ENCODE measurements around the gene SNX6. TPM values are rescaled to one million over a fixed set of nuclear protein-coding genes. Genes with fewer than 3 reads are reported as not detected.
A peak's percentile ranks its signal among the peaks of the same experiment; 100 is the strongest.

Gene SNX6
- total RNA-seq, 1 experiment from 2014 or later, result 73.4 TPM

DNA sequence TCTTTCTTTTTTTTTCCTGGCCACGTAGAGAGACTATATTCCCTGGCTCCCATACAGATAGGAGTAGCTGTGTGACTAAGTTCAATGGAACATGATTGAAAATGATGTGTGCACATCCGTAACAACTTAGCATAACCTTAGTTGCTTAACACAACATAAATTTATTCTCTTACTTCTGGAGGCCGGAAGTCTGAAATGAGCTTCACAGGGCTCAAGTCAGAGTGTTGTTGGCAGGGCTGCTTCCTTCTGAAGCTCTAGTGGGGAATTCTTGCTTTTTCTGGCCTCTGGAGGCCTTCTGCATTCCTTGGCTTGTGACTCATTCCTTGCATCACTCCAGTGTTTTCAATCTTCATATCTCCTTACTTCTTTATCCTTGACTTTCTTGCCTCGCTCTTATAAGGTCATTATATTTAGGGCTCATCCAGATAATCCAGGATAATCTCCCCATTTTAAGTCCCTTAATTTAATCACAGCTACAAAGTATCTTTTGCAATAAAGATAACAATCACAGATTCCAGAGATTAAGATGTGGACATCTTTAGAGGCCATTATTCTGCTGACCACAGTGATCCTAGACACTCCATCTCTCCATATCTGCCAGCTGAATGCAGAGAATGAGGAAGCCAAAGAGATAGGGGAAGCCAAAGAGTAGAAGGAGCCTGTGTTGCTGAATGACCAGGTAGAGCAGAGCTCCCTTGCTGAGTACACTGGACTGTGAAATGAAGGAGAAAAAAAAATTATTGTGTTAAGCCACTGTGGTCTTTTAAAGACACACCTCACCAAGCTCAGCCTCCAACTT is 21.0 kb upstream of the SNX6 start:
- peak; percentile 82 for ATAC-seq
- TF ChIP-seq TCF7L2 (IDR thresholded peaks at IDR 0.05; ENCODE audit: borderline replicate concordance, extremely low read depth, insufficient read depth, insufficient read length), result no peak
- TF ChIP-seq ZFX (IDR thresholded peaks at IDR 0.05), result no peak
- TF ChIP-seq POLR2AphosphoS5 (IDR thresholded peaks at IDR 0.05; ENCODE audit: low read depth, low read length), result no peak
- TF ChIP-seq SIN3A (IDR thresholded peaks at IDR 0.05; ENCODE audit: low read depth), result no peak
- peak; percentile 73 for TF ChIP-seq JUND (IDR thresholded peaks at IDR 0.05)
- no peak for TF ChIP-seq YY1 (IDR thresholded peaks at IDR 0.05; ENCODE audit: extremely low read depth, insufficient replicate concordance, low read depth, low read length)
- TF ChIP-seq POLR2A (IDR thresholded peaks at IDR 0.05; ENCODE audit: borderline replicate concordance, extremely low read depth, insufficient read depth, insufficient read length), result no peak
- no peak for TF ChIP-seq RAD21 (IDR thresholded peaks at IDR 0.05; ENCODE audit: low read depth)
- TF ChIP-seq SRF (IDR thresholded peaks at IDR 0.05; ENCODE audit: low read depth), result no peak
- no peak for TF ChIP-seq ELF1 (IDR thresholded peaks at IDR 0.05; ENCODE audit: borderline replicate concordance, low read depth)
- TF ChIP-seq, protein P1, sequence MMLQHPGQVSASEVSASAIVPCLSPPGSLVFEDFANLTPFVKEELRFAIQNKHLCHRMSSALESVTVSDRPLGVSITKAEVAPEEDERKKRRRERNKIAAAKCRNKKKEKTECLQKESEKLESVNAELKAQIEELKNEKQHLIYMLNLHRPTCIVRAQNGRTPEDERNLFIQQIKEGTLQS (IDR thresholded peaks at IDR 0.05), result peak; percentile 73; the same call in 1 of the 2 replicates
- peak; percentile 93 for TF ChIP-seq CBX3 (IDR thresholded peaks at IDR 0.05; ENCODE audit: low read depth)
- TF ChIP-seq, protein P2, sequence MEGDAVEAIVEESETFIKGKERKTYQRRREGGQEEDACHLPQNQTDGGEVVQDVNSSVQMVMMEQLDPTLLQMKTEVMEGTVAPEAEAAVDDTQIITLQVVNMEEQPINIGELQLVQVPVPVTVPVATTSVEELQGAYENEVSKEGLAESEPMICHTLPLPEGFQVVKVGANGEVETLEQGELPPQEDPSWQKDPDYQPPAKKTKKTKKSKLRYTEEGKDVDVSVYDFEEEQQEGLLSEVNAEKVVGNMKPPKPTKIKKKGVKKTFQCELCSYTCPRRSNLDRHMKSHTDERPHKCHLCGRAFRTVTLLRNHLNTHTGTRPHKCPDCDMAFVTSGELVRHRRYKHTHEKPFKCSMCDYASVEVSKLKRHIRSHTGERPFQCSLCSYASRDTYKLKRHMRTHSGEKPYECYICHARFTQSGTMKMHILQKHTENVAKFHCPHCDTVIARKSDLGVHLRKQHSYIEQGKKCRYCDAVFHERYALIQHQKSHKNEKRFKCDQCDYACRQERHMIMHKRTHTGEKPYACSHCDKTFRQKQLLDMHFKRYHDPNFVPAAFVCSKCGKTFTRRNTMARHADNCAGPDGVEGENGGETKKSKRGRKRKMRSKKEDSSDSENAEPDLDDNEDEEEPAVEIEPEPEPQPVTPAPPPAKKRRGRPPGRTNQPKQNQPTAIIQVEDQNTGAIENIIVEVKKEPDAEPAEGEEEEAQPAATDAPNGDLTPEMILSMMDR (IDR thresholded peaks at IDR 0.05 in 2 of 3, conservative IDR thresholded peaks at IDR 0.05 in 1 of 3; ENCODE audit: borderline replicate concordance in 1 of 3, insufficient read depth in 1 of 3, low read depth in 2 of 3, low read length in 2 of 3), result no peak
- TF ChIP-seq FOSL1 (IDR thresholded peaks at IDR 0.05; ENCODE audit: low read depth), result peak; percentile 76
- TF ChIP-seq, protein P3, sequence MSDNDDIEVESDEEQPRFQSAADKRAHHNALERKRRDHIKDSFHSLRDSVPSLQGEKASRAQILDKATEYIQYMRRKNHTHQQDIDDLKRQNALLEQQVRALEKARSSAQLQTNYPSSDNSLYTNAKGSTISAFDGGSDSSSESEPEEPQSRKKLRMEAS (IDR thresholded peaks at IDR 0.05), result no peak
- TF ChIP-seq, protein P4, sequence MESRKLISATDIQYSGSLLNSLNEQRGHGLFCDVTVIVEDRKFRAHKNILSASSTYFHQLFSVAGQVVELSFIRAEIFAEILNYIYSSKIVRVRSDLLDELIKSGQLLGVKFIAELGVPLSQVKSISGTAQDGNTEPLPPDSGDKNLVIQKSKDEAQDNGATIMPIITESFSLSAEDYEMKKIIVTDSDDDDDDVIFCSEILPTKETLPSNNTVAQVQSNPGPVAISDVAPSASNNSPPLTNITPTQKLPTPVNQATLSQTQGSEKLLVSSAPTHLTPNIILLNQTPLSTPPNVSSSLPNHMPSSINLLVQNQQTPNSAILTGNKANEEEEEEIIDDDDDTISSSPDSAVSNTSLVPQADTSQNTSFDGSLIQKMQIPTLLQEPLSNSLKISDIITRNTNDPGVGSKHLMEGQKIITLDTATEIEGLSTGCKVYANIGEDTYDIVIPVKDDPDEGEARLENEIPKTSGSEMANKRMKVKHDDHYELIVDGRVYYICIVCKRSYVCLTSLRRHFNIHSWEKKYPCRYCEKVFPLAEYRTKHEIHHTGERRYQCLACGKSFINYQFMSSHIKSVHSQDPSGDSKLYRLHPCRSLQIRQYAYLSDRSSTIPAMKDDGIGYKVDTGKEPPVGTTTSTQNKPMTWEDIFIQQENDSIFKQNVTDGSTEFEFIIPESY (IDR thresholded peaks at IDR 0.05; ENCODE audit: extremely low read depth, insufficient replicate concordance, low read length), result no peak
- TF ChIP-seq ZNF274 (IDR thresholded peaks at IDR 0.05; ENCODE audit: low read depth, low read length), result no peak
- TF ChIP-seq, protein P5, sequence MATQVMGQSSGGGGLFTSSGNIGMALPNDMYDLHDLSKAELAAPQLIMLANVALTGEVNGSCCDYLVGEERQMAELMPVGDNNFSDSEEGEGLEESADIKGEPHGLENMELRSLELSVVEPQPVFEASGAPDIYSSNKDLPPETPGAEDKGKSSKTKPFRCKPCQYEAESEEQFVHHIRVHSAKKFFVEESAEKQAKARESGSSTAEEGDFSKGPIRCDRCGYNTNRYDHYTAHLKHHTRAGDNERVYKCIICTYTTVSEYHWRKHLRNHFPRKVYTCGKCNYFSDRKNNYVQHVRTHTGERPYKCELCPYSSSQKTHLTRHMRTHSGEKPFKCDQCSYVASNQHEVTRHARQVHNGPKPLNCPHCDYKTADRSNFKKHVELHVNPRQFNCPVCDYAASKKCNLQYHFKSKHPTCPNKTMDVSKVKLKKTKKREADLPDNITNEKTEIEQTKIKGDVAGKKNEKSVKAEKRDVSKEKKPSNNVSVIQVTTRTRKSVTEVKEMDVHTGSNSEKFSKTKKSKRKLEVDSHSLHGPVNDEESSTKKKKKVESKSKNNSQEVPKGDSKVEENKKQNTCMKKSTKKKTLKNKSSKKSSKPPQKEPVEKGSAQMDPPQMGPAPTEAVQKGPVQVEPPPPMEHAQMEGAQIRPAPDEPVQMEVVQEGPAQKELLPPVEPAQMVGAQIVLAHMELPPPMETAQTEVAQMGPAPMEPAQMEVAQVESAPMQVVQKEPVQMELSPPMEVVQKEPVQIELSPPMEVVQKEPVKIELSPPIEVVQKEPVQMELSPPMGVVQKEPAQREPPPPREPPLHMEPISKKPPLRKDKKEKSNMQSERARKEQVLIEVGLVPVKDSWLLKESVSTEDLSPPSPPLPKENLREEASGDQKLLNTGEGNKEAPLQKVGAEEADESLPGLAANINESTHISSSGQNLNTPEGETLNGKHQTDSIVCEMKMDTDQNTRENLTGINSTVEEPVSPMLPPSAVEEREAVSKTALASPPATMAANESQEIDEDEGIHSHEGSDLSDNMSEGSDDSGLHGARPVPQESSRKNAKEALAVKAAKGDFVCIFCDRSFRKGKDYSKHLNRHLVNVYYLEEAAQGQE (IDR thresholded peaks at IDR 0.05; ENCODE audit: low read depth), result no peak
- TF ChIP-seq EZH2 (IDR thresholded peaks at IDR 0.05), result no peak

More for the DNA sequence above, 21.0 kb upstream of the SNX6 start:
- Histone ChIP-seq H3K4me1 (ENCODE audit: control insufficient read depth in 1 of 2, insufficient read depth in 2 of 2, low read length in 2 of 2) (peaks cover 22 to 29% of the 10 kb centered on the region in 2 experiments), H3K79me2 (ENCODE audit: insufficient read depth, low read length) (no peaks in the 10 kb centered on the region), H3K4me2 (ENCODE audit: low read length) (peak overlapping the region; percentile 58), H3K27me3 (ENCODE audit: insufficient read depth, low read length) (no peaks in the 10 kb centered on the region), H3K9me2 (ENCODE audit: insufficient read depth) (no peaks in the 10 kb centered on the region), H3K9me3 (ENCODE audit: control insufficient read depth in 1 of 2, insufficient read depth in 1 of 2, low read depth in 1 of 2, low read length in 2 of 2) (no peaks in the 10 kb centered on the region; a peak in 1 of 4 replicates), H3K9ac (ENCODE audit: low read length) (no peak overlapping the region), H2AFZ (ENCODE audit: low read depth, low read length, poor library complexity, severe bottlenecking) (peak overlapping the region; percentile 100), H4K20me1 (ENCODE audit: insufficient read depth) (no peaks in the 10 kb centered on the region), H3K36me3 (ENCODE audit: control insufficient read depth in 1 of 2, insufficient read depth in 2 of 2, low read length in 2 of 2) (no peaks in the 10 kb centered on the region), H3K4me3 (replicated peaks in 1 of 2; ENCODE audit: low read depth in 1 of 2, low read length in 2 of 2) (peak overlapping the region in 1 of 2 experiments; percentile 9; a peak in 2 of 4 replicates), H3K27ac (ENCODE audit: low read depth, low read length) (peak overlapping the region; percentile 6; the same call in 1 of the 2 replicates)
- ChIA-PET RAD21 (ENCODE audit: low non-redundant PET in 1 of 2, low total read pairs in 2 of 2, uncharacterized antibody in 2 of 2, unreplicated experiment in 2 of 2) (no interaction called here), CTCF (no interaction called here), POLR2A (interaction anchor here (0.8 to 1.0 kb wide), 2 partner anchors 12 to 49 kb away, joined by 3 to 4 read pairs; no protein-coding TSS in a partner anchor)
- intact Hi-C loops (cut with micrococcal nuclease), result no loop called here
- peak; percentile 56 for DNase-seq (ENCODE audit: low read depth, low spot score)
- BruUV-seq (replicated peaks), result TSS peak; percentile 54
